HL-60/S4 (cell line): ENCODE measurements around the gene ACY1.
"Not testable (repeated sequence)": the region's sequence is repeated elsewhere in the genome, so short reads cannot be mapped to it uniquely, and the experiment has no call there.

Source experiments
- in situ Hi-C: fragments of 300-500 bp; cut with MboI; formaldehyde crosslinking; loops from 2 replicates; pipeline ENCODE4 v1.14.3; 2022; ENCODE audit warnings: low sequenced_read_pairs

ACY1 gene

DNA sequence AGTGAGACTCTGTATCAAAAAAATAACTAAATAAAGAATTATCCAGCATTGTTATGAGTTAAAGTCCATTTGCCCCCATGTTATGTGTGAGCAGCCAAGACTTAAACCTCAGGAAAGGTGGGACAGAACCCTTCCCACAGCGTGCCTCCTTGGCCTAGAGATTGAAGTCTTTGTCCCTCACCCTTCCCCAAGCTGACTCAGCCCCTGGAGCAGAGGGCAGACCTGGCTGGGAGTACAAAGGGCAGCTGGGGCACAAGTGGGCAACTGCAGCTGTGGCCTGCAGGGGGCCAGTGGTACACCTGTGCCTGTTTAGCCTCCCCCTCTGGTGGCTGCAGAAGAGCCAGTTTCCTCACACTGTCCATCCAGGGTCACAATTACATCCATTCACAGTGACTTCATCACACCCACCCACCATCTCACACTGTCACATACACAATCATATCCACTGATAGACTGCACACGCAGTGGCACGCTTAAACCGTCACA is 940 bp upstream of the ACY1 start:
- in situ Hi-C loops = no loop called here

DNA sequence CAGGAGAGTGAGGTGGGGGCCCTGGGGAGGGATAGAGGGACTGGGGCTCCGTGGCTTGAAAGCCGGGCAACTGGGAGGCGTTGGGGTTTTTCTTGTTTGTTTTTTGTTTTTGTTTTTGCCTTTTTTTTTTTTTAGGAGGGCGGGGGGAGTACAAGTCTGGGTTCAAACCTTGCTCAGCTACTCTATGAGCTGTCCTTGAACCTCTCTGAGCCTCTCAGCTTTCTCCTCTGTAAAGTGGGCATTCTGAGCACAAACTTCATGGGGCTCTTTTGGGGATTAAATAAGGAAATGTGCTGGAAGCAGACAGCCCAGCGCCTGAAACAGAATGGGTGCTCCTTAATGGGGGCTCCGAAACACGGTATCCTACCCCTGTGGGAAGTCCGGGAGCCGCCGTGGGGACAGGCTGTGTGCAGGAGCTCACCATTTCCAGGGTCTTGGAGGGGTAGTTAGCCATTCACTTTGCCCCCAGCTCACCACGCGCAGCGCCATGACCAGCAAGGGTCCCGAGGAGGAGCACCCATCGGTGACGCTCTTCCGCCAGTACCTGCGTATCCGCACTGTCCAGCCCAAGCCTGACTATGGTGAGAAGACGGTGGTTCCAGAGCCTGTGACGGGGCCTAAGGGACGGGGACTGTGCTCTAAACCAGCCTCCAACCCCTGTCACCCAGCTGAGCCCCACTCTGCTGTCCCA is 388 bp downstream of the ACY1 start:
- in situ Hi-C loops = no loop called here

DNA sequence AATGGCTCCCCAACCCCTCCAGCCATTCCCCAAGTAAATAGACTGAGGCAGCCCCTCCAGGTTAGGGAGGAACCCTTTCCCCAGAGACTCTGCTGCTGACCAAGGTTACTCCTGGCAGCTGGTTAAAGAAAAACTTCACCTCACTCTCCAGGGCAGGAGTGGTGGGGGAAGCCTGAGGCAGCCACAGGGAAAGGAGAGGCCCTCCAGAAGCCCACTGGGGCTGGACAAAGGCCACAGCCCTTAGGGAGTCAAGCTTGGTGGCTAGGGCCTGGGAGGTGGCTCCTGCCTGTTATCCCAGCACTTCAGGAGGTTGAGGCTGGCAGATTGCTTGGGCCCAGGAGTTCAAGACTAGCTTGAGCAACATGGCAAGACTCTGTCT is 923 bp downstream of the ACY1 start:
- in situ Hi-C loops = no loop called here

DNA sequence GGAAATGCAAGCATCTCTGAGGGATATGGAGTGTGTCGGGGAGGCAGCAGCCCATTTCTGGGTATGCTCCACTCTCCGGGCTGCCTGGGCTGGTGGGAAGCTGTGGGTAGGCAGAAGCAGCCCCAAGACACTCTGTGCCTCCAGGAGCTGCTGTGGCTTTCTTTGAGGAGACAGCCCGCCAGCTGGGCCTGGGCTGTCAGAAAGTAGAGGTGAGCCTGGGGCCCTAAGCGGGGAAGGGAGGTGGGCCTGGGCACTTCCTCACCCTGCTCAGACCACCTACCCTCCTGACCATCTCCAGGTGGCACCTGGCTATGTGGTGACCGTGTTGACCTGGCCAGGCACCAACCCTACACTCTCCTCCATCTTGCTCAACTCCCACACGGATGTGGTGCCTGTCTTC is 1.7 kb downstream of the ACY1 start:
- in situ Hi-C loops = no loop called here

DNA sequence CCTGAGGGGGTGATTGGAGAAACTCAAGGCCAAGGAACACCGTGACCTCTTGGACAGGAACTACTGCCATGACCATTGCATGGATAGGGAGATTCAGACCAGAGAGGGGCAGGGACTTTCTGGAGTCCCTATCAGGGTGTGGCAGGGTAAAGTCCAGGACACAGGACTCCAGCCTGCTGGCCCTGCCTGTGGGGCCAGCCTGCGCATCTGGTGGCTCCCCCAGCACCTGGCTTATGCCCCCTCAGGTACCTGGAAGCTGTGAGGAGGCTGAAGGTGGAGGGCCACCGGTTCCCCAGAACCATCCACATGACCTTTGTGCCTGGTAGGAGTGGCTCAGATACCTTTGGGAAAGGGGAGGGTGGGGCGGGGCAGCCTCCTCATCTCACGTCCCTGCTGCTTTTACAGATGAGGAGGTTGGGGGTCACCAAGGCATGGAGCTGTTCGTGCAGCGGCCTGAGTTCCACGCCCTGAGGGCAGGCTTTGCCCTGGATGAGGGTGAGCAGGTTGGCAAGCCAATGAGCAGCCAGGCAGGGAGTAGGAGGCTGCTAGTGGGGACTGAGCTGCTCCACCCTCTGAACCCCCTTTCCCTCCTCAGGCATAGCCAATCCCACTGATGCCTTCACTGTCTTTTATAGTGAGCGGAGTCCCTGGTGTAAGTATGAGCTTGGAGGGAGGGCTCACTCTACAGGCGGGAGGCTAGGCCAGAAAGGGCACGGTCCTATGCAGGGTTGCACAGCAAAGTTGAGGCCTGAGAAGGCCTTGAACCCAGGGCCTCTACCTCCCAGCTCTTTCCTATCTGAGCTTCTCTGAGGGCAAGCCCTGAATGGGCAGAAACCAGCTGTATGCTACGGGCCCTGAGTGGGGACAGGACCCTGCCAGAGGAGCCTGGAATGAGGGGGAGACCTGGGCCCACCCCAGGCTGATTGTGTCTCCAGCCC is 2.9 kb downstream of the ACY1 start:
- in situ Hi-C loops = no loop called here

DNA sequence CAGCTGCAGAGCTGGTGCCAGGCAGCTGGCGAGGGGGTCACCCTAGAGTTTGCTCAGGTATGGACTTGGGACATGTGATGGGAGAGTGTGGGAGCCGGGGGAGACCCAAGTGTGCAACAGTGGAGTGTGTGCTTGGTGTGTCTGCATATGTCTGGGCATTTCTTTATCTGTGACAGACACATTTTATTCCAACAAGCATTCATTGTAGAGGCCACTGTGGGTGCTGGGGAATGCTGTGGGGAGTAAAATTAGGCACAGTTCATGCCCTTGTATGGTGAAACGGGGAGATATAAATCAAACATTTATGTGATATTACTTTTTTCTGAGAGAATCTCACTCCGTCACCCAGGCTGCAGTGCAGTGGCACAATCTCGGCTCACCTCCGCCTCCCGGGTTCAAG is 4.2 kb downstream of the ACY1 start:
- in situ Hi-C loops = no loop called here

DNA sequence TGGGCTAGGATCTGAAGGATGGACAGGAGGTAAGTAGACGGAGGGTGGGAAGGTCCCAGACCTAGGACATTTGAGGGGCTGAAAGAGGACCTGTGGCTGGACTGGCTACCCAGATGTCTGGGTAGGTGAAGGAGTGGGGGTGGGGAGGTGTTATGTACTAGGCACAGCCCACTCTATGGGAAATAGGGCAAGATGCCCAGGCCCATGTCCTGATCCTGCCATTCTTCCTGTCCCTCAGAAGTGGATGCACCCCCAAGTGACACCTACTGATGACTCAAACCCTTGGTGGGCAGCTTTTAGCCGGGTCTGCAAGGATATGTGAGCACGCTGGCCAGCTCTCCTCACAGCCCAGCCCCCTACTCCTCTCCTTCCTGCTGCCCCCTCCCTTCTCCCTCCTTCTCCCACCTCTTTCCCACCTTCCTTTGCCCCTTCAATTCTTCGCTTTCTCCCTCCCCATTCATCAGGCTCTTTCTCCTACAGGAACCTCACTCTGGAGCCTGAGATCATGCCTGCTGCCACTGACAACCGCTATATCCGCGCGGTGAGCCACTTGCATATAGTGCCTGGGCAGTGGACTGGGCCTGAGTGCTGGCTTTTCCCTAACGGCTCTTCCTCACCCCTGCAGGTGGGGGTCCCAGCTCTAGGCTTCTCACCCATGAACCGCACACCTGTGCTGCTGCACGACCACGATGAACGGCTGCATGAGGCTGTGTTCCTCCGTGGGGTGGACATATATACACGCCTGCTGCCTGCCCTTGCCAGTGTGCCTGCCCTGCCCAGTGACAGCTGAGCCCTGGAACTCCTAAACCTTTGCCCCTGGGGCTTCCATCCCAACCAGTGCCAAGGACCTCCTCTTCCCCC is 5.2 kb downstream of the ACY1 start:
- in situ Hi-C loops = no loop called here

DNA sequence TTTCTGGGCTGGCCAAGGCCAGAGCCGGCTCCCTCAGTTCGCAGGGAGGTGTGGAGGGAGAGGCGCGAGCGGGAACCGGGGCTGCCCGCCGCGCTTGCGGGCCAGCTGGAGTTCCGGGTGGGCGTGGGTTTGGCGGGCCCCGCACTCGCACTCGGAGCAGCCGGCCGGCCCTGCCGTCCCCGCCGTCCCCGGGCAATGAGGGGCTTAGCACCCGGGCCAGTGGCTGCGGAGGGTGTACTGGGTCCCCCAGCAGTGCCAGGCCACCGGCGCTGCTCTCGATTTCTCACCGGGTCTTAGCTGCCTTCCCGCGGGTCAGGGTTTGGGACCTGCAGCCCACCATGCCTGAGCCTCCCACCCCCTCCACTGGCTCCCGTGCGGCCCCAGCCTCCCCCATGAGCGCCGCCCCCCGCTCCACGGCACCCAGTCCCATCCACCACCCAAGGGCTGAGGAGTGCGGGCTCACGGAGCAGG is 7.2 kb downstream of the ACY1 start:
- in situ Hi-C loops = not testable (repeated sequence)

DNA sequence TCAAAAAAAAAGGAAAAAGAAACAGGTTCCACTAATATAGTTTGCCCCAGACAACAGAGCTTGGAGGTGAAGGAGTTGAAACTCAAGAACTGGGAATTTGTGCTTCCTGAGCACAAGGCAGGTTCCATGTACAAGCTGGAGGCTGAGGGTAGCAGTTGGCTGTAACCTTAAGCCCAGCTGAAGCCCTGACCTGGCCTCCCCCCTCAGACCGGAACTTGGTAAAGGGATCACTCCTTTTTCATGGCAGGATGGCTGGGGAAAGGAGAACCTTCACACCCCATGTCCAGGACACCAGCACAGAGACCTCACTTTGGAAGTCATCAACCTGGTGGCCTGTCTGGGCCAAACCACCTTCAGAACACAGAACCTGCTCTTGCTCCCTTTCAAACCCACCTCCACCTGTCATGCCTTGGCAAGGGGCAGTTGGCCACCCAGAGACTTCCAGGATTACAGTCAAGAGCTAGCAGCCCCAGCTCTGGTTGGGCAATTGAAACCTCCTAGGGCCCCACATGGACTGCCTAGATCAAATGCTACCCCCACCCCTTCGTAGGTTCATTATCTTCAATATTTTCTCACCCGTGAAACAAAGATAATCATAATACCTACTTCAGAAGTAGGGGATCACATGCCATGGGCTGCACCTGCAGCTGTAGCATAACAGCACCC is 8.8 kb downstream of the ACY1 start:
- in situ Hi-C loops = no loop called here

DNA sequence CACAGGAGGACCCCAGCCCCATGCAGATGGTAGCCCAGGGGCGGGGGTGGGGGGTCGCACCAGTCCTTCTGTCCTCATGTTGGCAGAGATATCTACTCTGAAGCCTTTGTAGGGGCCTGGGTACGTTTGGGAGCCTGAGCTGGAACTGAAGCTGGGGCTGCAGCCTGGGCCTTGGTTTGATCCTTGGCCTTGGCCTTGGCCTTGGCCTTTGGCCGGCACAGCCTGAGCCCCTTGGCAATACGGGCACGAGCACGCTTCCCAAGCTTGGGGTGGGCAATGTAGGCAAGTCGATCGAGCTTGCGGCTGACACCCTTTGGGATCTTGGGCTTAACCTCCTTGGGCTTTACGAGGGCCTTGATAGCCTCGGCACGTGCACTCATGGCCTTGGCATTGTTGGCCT is 10.3 kb downstream of the ACY1 start:
- in situ Hi-C loops = not testable (repeated sequence)

DNA sequence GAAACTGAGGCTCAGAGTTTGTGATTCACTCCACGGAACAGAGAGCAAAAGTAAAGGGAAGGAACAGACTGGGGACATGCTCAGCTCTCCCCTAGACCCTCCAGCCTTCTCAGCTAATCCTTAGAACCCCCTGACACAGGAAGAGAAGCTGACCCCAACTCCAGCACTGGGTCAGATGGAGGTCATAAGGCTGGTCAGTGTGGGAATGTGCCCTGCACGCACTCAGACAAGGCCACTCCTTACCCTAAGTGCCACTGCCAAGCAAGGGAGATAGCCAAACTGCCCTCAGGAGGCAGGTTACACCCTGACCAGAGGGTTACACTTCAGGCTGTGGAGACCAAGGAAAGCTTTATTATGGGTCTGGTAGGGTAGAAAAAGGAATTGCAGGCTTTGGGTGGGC is 11.2 kb downstream of the ACY1 start:
- in situ Hi-C loops = no loop called here

DNA sequence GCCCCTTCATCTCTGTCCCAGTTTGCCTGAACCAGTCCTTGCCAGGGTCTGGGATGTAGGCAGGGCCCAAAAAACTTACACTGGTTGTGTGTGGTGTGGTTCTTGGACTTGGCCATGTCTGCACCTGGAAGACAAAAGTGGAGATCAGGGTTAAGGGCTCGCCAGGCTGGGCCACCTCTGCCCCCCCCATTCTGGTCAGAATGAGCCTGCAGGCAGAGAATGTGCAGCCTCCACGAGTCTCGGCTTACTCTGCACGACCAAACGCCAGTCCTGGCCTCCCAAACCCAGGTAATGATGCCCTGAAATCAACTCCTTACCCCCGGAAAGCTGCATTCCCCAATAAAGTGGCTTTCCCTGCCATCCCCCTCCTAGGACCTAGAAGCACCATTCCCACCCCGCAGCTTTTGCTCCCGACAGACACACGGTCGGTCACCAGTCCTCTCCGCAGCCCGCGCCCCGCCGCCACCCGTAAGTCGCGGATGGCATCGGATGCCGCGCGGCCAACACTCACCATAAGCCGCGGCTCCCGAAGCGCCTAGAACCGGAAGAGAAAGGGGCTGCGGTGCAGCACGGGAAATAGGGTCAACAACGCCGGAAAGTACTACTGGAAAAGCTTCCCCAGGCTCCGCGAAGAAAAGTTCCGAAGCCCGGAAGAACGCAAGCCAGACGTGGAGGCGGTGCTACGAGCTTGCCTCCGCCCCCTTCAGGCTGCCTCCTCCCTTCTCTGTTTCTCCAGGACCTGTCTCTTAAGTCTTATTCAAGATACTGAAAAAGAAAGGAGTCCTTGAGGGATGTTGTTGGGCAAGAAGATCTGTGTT is 12.2 kb downstream of the ACY1 start, which contains the start of gene RPL29:
TSS of gene RPL29 (minus strand) at position 550 of the 818 bp plus-strand sequence. CDS start at position 116, 434 bp downstream.
- in situ Hi-C loops = no loop called here

DNA sequence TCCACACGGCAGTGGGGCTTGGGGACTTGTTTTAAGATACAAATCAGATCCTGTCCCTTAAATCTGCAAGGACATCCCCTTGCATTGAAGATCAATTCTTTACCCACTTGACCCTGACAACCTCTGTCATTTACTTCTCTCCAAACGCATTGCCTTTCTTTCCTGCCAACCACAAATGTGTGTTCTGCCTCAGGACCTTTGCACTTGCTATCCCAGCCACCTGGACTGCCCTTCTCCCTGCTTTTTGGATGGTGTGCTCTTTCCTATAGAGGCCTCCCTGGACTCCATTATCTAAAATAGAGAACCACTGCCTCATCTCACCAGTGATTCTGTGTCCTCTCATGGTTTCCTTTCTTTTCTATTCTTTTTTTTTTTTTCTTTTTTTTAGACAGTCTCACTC is 13.8 kb downstream of the ACY1 start:
- in situ Hi-C loops = no loop called here

DNA sequence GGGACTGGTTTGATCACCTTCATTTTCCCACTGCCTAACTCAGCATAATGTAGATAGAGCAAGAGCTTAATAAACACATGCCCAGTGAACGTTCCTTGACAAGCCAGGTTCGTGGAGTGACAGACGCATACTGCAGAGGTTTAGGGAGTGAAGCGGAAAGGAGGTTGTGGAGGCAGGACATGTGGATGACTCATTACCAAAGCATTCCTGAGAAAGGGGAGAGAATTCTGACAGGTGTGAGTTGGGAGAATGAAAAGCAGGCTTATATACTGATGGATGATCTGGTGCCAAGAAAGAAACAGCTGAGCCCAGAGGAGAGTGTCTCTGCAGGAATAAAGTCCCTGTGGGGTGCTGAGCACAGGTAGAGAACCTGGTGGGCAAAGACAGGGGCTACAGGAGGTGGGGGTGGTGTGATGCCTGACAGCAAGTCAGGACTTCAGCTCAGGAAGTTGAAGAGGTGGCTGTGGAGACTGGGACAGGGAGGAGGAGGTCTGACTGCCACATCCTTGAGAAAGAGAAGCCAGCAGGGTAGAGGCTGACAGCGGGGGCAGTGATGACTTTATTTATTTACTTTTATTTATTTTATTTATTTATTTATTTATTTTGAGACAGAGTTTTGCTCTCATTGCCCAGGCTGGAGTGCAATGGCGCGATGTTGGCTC is 14.7 kb downstream of the ACY1 start:
- in situ Hi-C loops = no loop called here

DNA sequence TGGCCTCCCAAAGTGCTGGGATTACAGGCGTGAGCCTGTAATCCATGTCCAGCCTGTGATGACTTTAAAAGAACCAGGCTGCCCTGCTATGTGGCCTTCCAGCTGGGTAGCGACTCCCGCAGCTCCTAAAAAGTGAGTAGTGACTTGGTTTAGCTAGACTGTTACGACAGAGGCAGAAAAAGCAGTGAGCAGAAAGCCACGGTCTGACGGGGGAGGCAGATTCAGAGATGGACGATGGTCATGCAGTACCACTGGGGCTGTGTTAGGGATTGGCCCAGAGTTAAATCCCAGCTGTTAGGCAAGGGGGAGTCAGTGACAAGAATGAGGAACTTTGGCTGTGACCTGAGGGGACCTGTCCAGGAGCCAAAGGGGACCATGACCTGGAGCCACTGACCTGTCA is 15.4 kb downstream of the ACY1 start:
- in situ Hi-C loops = no loop called here

DNA sequence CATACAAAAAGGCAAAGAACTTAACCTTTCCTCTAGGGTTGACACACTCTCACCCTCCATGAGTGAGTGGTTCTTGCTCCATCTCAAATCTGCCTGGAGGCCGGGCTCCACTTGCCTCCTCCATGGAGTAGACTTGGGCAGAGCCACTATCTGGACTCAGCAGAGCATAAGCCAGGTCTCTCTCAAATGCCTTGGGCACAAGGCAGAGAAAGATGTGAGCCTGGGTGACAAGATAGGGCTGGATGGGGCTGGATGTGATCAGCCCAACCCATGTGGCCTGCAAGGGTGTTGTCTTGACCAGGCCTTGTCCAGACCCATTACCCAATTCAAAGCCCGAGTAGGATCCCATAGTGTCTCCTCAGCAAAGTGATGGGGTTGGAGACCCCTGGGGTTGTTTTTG is 16.5 kb downstream of the ACY1 start:
- in situ Hi-C loops = loop anchor here (10.0 kb wide), 1 partner anchor 125 kb away; no protein-coding TSS in a partner anchor

DNA sequence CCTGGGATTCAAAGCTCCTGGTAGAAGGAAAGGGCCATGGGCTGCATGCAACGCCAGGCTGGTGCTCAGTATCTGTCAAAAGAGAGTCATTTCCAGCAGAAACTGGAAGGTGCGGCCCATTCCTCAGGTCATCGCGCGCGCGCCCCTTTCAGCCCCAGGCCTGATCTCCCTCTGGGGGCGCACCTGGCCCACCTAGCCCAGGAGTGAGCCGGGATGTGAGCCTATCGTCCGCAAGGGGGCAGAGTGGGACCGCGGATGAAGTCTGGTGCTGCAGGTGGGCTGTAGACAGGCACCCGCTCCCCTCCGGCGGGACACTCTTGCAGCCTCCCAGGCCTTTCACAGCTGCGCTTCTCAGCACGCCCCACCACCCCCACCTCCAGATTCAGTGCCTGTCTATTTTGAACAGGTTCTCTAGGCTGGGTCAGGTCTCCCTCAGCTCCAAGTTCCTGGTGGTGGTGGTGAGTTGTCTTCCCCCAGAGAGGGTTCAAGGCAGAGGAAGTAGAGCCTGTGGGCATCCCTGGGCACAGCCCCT is 18.2 kb downstream of the ACY1 start:
- in situ Hi-C loops = loop anchor here (10.0 kb wide), 1 partner anchor 123 kb away; no protein-coding TSS in a partner anchor

DNA sequence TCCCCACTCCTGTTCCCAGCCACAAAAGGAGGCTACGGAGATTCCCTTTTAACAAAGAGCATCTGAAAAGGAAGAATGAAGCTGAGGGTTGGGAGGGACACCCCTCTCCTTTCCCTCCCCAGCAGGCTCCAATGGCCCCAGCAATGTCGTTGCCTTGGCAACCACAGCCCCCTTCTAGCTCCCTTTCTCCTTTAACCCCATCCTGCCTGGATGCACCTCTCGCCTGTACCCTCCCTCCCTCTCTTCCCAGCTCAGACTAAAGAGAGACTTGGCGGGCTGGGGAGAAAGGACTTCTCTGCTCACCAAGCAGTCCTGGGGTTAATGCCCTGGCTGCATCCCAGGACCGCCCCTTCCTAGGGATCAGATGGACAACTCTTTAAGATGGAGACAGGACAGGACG is 19.4 kb downstream of the ACY1 start:
- in situ Hi-C loops = loop anchor here (10.0 kb wide), 1 partner anchor 122 kb away; no protein-coding TSS in a partner anchor
